GM18508 (cell line): ENCODE results near the gene QARS1.

Experiments
- ATAC-seq: cut with Tn5 transposase; IDR thresholded peaks from one replicate; pipeline ENCODE4 v1.9.1; 2021; ENCODE audit warnings: moderate number of reproducible peaks; ENCODE audit not compliant: insufficient read depth, unreplicated experiment

The QARS1 gene

DNA sequence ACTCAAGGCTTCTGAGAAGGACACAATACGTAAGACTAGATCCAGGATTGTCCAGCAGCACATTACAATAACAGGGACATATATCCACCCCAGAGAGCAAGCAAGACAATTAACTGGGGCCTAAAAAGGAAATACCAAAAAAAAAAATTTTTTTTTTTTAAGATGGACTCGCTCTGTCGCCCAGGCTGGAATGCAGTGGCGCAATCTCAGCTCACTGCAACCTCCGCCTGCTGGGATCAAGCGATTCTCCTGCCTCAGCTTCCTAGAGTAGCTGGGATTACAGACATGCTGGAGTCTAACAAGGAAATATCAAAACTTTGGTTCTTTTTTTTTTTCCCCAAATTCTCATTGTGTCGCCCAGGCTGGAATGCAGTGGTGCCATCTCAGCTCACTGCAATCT is 46.5 kb downstream of the QARS1 start:
- ATAC-seq: no peak

DNA sequence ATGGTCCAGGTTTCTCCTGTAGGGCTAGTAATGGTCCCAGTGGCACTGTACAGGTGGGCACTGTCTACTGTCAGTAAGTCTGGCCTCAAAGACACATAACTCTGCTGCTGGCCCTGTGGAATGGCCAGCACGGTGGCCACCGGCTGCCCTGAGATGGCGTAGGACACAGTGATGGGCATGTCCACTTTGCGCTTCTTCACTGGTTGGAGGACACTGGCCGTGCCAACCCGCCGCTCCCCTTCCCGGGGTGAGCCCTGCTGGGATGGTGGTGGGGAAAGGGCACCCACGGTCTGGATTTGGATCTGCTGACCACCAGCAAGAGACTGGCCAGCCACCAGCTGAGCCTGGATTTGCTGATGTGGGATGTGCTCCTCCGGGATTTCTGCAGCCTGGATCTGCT is 47.3 kb downstream of the QARS1 start:
- no peak for ATAC-seq

DNA sequence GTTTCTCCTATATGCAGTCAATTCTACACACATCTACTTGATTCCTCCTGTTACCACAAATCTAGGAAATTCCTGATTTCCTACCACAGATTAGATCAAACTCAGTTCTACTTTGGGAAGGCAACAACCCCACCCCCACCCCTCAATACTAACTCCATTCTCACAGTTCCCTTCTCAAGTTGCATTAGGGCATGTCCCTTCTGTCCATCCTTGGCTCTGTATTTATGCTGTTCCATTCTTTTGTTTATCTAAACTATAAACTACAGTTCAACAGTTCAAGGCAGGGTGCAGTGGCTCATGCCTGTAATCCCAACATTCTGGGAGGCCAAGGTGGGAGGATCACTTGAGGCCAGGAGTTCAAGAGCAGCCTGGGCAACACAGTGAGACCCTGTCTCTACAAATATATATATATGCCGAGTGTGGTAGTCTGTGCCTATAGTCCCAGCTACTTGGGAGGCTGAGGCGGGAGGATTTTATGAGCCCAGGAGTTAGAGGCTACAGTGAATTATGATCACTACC is 50.2 kb downstream of the QARS1 start:
- ATAC-seq: no peak

- ATAC-seq: no peak
These were observed 51.0 kb downstream of the QARS1 start for GRCh38 chr3:49053543-49053942.
